GF-D8 (cell line): ENCODE data around the gene MT1B.

Experiments used
- DNase-seq: peaks from one replicate; lab custom pipeline; 2025; lab: John Stamatoyannopoulos, UW

The MT1B gene

GRCh38 chr16:56651586-56651985 is at the start of gene MT1B:
MT1B (plus strand) TSS chr16:56651886; CDS start chr16:56651954, 68 bp downstream.
- DNase-seq, result no peak

DNA sequence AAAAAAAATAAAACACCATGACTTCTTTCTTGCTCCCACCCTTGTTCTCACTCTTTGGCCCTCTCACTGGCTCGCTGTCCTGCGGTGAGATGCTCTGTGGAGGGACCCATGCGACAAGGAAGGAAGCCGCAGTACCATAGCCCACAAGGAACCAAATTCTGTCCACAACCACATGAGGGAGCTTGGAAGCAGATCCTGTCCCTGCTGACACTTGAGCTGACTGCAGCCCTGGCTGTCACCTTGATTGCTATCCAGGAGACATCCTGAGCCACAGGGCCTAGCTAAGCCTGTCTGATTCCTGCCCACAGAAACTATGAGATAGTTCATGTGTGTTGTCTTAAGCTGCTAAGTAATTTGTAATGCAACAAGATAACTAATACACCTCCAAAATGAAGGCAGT is 48.1 kb upstream of the MT1B start:
- peak; percentile 17 for DNase-seq

- no peak for DNase-seq
Observed at GRCh38 chr16:56604966-56605365, 46.7 kb upstream of the MT1B start.

DNA sequence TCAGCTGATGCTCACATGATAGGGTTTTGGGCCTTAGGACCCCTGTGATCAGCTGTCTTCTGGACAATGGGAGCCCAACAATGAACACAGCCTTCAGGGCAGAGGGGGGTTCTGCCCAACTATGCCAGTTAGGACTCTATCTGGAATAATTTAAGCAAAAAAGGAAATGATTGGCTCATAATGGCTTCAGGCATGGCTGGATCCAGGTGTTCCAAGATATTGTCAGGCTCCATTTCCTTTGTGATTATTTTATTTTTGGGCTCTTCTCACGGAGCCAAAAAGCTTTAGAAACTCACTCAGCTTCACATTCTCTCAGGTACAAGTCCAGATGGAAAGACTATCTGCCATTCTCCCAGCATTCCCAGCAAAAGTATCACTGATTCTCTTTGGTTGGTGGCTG is 46.2 kb upstream of the MT1B start:
- no peak for DNase-seq

DNA sequence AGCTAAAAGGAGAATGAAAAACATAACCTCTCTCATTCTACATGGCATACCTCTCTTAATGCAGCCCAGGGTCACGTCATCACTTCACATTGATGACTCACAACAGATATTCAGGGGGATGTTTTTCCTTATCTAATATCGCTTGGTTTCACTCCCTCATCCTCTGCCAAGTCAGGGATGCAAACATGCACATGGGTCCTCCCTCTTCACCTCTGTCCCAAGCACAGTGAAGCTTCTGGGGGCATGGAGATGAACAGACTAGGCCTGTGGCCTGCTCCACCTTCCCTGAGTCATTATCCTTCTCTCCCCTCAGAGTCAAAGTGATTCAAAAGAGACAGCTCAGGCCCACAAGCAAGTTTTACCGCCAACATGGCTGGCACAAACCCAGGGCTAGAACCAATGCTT is 45.6 kb upstream of the MT1B start:
- DNase-seq, result no peak

GRCh38 chr16:56606476-56607108 is 45.1 kb upstream of the MT1B start:
- DNase-seq, result no peak

- DNase-seq, result no peak
Observed at GRCh38 chr16:56607109-56607618, 44.5 kb upstream of the MT1B start.

- DNase-seq, result no peak
Observed at GRCh38 chr16:56607675-56608042, 44.0 kb upstream of the MT1B start.

GRCh38 chr16:56608043-56608875 is 43.4 kb upstream of the MT1B start, which contains the start of gene MT2A:
MT2A (plus strand) TSS chr16:56608584; CDS start chr16:56608656, 72 bp downstream.
- DNase-seq, result peak; percentile 87

- DNase-seq, result no peak
Observed at GRCh38 chr16:56608876-56609462, 42.7 kb upstream of the MT1B start.

GRCh38 chr16:56609463-56609921 is 42.2 kb upstream of the MT1B start:
- peak; percentile 52 for DNase-seq

GRCh38 chr16:56610017-56610608 is 41.6 kb upstream of the MT1B start:
- peak; percentile 12 for DNase-seq

DNA sequence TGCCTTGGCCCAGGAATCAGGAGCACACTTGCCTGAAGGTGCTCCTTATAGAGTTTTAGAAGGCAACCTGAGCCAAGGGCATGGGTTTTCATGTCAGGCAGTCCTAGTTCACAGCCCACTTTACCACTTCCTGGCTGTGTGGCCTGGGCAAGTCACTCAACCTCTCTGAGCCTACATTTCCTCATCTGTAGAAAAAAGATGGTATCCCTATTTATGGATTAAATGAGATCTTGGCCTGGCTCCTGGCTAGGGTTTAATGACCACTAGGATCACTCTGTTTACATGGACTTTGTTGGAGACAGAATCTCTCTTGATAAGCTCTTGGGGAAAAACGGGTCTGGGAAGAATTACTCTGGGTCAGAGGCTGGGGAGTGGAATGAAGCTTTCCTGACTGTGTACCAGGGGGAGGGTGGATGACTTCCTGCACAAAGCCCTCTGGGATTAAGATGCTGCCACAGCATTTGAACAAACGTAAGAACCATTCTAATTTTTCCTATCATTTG is 41.0 kb upstream of the MT1B start:
- DNase-seq, result no peak

- no peak for DNase-seq
Observed at GRCh38 chr16:56611281-56611833, 40.3 kb upstream of the MT1B start.

DNA sequence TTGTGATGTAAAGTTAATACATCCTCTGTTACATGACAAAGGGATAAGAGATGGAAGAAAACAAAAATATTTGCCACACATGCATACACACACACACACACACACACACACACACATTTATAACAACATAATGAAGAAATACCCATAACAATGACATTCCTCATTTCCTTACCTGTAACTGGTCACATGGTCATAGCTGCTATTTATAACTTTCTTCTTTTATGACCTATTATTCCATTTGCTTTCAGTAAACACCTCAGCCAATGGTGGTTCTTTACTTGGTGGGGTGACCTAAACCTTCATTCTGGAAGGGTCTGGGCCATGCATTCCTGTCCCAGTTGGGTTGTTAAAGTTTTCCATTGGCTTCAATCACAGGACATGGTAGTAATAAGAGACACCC is 38.0 kb upstream of the MT1B start:
- DNase-seq, result no peak

DNA sequence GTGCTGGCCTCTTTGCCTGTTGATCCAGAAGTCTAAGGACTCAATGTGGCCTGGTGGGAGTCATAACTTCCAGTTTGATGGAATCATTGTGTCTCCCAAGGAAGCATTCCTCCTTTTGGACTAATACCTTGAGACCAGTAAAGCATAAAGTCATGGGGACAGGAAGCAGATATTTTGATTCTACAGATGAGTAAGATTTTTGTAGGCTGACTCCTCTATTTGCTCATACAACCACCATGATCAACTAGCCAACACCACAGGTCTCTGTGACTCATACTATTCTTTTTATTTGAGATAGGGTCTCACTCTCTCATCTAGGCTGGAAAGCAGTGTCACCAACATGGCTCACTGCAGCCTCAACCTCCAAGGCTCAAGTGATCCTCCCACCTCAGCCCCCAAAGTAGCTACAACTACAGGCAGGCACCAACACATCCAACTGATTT is 37.1 kb upstream of the MT1B start:
- DNase-seq, result no peak

GRCh38 chr16:56615353-56615752 is 36.3 kb upstream of the MT1B start:
- no peak for DNase-seq

- no peak for DNase-seq
Observed at GRCh38 chr16:56616608-56617211, 35.0 kb upstream of the MT1B start.

GRCh38 chr16:56617212-56618085 is 34.2 kb upstream of the MT1B start:
- DNase-seq, result no peak

- no peak for DNase-seq
Observed at GRCh38 chr16:56618138-56618537, 33.5 kb upstream of the MT1B start.
